Adrenal gland (tissue), 5 donors: ENCODE data around the gene PKIB.

Experiments used
- POLR2A ChIP-seq, 2 donors: fragments of 450-650 bp; IDR thresholded peaks; one replicate each; pipeline ENCODE4 v1.6.1; 2017; ENCODE audit warnings: antibody characterized with exemption in 2 of 2, mild to moderate bottlenecking in 2 of 2, moderate library complexity in 1 of 2
- TF ChIP-seq, protein P1 (sequence below), 6 experiments: fragments of 450-650 bp in 4 of 6; fragments of 200-600 bp in 2 of 6; sonication (generic) in 1 of 6; IDR thresholded peaks; 1 replicate in 5 of 6; 2 replicates in 1 of 6; pipeline versions ENCODE4 v1.5.1 to v1.8.0; 2016 to 2021; ENCODE audit warnings: antibody characterized with exemption in 6 of 6, mild to moderate bottlenecking in 2 of 6, moderate library complexity in 1 of 6
- donor health status: DM: no; HTN: no; CAD: no.

DNA sequence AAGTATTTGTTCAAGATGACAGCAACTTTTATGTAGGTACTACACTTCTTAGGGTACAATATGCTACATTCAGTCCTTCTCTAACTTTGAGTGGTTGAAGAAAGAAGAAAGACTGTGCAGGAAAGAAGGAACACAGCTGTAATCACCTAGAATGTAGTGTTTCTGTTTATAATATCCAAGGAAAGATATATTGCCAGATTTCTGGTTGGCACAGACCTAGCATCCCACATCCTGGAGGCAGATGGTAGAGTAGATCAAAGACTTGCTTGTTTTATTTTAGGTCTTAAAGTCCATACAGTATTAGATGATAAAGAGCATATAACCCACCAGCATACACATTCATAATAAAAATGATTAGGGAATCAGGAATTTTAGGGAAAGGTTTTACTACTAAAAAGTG lies 156.1 kb downstream of the PKIB start:
- TF ChIP-seq, protein P1, sequence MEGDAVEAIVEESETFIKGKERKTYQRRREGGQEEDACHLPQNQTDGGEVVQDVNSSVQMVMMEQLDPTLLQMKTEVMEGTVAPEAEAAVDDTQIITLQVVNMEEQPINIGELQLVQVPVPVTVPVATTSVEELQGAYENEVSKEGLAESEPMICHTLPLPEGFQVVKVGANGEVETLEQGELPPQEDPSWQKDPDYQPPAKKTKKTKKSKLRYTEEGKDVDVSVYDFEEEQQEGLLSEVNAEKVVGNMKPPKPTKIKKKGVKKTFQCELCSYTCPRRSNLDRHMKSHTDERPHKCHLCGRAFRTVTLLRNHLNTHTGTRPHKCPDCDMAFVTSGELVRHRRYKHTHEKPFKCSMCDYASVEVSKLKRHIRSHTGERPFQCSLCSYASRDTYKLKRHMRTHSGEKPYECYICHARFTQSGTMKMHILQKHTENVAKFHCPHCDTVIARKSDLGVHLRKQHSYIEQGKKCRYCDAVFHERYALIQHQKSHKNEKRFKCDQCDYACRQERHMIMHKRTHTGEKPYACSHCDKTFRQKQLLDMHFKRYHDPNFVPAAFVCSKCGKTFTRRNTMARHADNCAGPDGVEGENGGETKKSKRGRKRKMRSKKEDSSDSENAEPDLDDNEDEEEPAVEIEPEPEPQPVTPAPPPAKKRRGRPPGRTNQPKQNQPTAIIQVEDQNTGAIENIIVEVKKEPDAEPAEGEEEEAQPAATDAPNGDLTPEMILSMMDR (IDR thresholded peaks at IDR 0.05) = no peak
- TF ChIP-seq POLR2A (IDR thresholded peaks at IDR 0.05) = no peak
